CD4-positive, alpha-beta T cell (primary cell): ENCODE measurements around the gene BTNL9. TPM values are rescaled to one million over a fixed set of nuclear protein-coding genes. Genes with fewer than 3 reads are reported as not detected.

Source experiments
- ATAC-seq: fragments of 200-7000 bp; cut with Tn5 transposase; one replicate; pipeline ENCODE4 v1.10.0; 2022; ENCODE audit warnings: mild to moderate bottlenecking; ENCODE audit not compliant: poor library complexity
- CTCF ChIA-PET: fragments of 350-600 bp; sonication (Branson Sonifier 250); formaldehyde crosslinking; loops from one replicate; lab custom pipeline; 2021; ENCODE audit warnings: antibody characterized with exemption, inconsistent platforms; lab: Charles Lee
- POLR2A ChIA-PET: fragments of 350-600 bp; sonication (Branson Sonifier 250); formaldehyde crosslinking; loops from one replicate; lab custom pipeline; 2021; ENCODE audit warnings: antibody characterized with exemption, inconsistent platforms; lab: Charles Lee
- DNase-seq, 14 experiments: peaks; one replicate each; pipeline ENCODE4 v3.0.0-alpha.2; 2013 to 2020; ENCODE audit warnings: mixed read lengths in 2 of 14
- H3K27ac ChIP-seq, 2 donors: one replicate each; pipeline versions ENCODE4 v1.5.1 to v1.7.0; 2013; ENCODE audit warnings: low read length in 2 of 2, low read depth in 1 of 2, mild to moderate bottlenecking in 1 of 2
- H3K27me3 ChIP-seq, 2 experiments: 1 replicate in 1 of 2; 2 replicates in 1 of 2; pipeline versions ENCODE4 v1.6.1 to v1.7.0; 2013; ENCODE audit warnings: low read length in 2 of 2, control low read depth in 1 of 2, mild to moderate bottlenecking in 1 of 2, moderate library complexity in 1 of 2; ENCODE audit not compliant: insufficient read depth in 2 of 2, control insufficient read depth in 1 of 2
- H3K36me3 ChIP-seq: one replicate; pipeline ENCODE4 v1.6.1; 2013; ENCODE audit warnings: low read length, control low read depth; ENCODE audit not compliant: insufficient read depth
- H3K4me1 ChIP-seq: one replicate; pipeline ENCODE4 v1.6.1; 2013; ENCODE audit warnings: low read length, control low read depth; ENCODE audit not compliant: insufficient read depth
- H3K4me3 ChIP-seq: one replicate; pipeline ENCODE4 v1.5.1; 2013; ENCODE audit warnings: mild to moderate bottlenecking, low read length, moderate library complexity
- H3K9me3 ChIP-seq, 2 experiments: 1 replicate in 1 of 2; 2 replicates in 1 of 2; pipeline versions ENCODE4 v1.6.1 to v1.7.0; 2013; ENCODE audit warnings: low read length in 2 of 2, mild to moderate bottlenecking in 2 of 2, control low read depth in 1 of 2, moderate library complexity in 1 of 2; ENCODE audit not compliant: control insufficient read depth in 1 of 2, insufficient read depth in 1 of 2
- H3K27ac Mint-ChIP-seq: one replicate; pipeline ENCODE4 v1.8.0; 2020; ENCODE audit warnings: mixed read lengths
- H3K27me3 Mint-ChIP-seq: one replicate; pipeline ENCODE4 v1.8.0; 2021; ENCODE audit warnings: mixed read lengths
- H3K36me3 Mint-ChIP-seq: one replicate; pipeline ENCODE4 v1.8.0; 2021; ENCODE audit warnings: low read depth, mixed read lengths
- H3K4me1 Mint-ChIP-seq: one replicate; pipeline ENCODE4 v1.8.0; 2021; ENCODE audit warnings: low read depth, mixed read lengths
- H3K4me3 Mint-ChIP-seq: one replicate; pipeline ENCODE4 v1.8.0; 2020; ENCODE audit warnings: mild to moderate bottlenecking, mixed read lengths
- H3K9me3 Mint-ChIP-seq: one replicate; pipeline ENCODE4 v1.8.0; 2020; ENCODE audit warnings: mixed read lengths
- CTCF ChIP-seq: fragments of 200-600 bp; IDR thresholded peaks from one replicate; pipeline ENCODE4 v1.8.0; 2022; ENCODE audit warnings: antibody characterized with exemption, mild to moderate bottlenecking
- intact Hi-C, 2 experiments: fragments of 100-400 bp; cut with DNase I in 1 of 2; cut with micrococcal nuclease in 1 of 2; formaldehyde crosslinking; loops; one replicate each; pipeline versions ENCODE4 v1.15.1 to v1.9.0; 2023 to 2025; cut with DNase I, micrococcal nuclease
- total RNA-seq, 174 experiments: library from RNA in 2 of 174; stranded (reverse) in 2 of 174; gene quantifications; one replicate each; pipeline ENCODE4 v1.2.3 and lab custom pipeline; 2021 to 2026

Gene BTNL9
- total RNA-seq, 2 experiments from 2014 or later, result not detected

GRCh38 chr5:181042722-181043121, 2.7 kb downstream of the BTNL9 start:
- Mint-ChIP-seq H3K4me1 (no peaks in the 10 kb centered on the region), H3K9me3 (no peaks in the 10 kb centered on the region), H3K27me3 (peaks cover 39% of the 10 kb centered on the region), H3K36me3 (no peaks in the 10 kb centered on the region), H3K4me3 (no peak overlapping the region), H3K27ac (no peak overlapping the region)
- Histone ChIP-seq H3K9me3 (peaks cover 0 to 6% of the 10 kb centered on the region in 2 experiments), H3K4me3 (no peak overlapping the region), H3K27me3 (peaks cover 34 to 41% of the 10 kb centered on the region in 2 experiments), H3K4me1 (no peaks in the 10 kb centered on the region), H3K36me3 (no peaks in the 10 kb centered on the region), H3K27ac (no peak overlapping the region)
- DNase-seq (no peak), ATAC-seq (no peak)
- POLR2A ChIA-PET, result no interaction called here
- intact Hi-C loops, result no loop called here
- TF ChIP-seq CTCF, result no peak
- CTCF ChIA-PET, result no interaction called here

- no peak overlapping the region for H3K27ac ChIP-seq
- no peaks in the 10 kb centered on the region for H3K9me3 Mint-ChIP-seq
- H3K27ac Mint-ChIP-seq, result no peak overlapping the region
- no peak overlapping the region for H3K4me3 ChIP-seq
- DNase-seq (no peak), ATAC-seq (no peak)
- TF ChIP-seq CTCF, result no peak
- no peaks in the 10 kb centered on the region for H3K36me3 ChIP-seq
- H3K4me1 Mint-ChIP-seq, result no peaks in the 10 kb centered on the region
- peaks cover 39 to 48% of the 10 kb centered on the region in 2 experiments for H3K27me3 ChIP-seq
- CTCF ChIA-PET, result no interaction called here
- no peaks in the 10 kb centered on the region for H3K4me1 ChIP-seq
- peaks cover 0 to 13% of the 10 kb centered on the region in 2 experiments for H3K9me3 ChIP-seq
- H3K27me3 Mint-ChIP-seq, result peaks cover 32% of the 10 kb centered on the region
- POLR2A ChIA-PET, result no interaction called here
- no peaks in the 10 kb centered on the region for H3K36me3 Mint-ChIP-seq
- H3K4me3 Mint-ChIP-seq, result no peak overlapping the region
- intact Hi-C loops, result no loop called here
These were observed 3.4 kb downstream of the BTNL9 start for GRCh38 chr5:181043285-181044092.

GRCh38 chr5:181044093-181044599, 4.1 kb downstream of the BTNL9 start:
- Mint-ChIP-seq H3K4me3 (no peak overlapping the region), H3K27me3 (peaks cover 32% of the 10 kb centered on the region), H3K36me3 (no peaks in the 10 kb centered on the region), H3K4me1 (no peaks in the 10 kb centered on the region), H3K27ac (no peak overlapping the region), H3K9me3 (no peaks in the 10 kb centered on the region)
- intact Hi-C loops, result no loop called here
- DNase-seq (no peak), ATAC-seq (no peak)
- TF ChIP-seq CTCF, result no peak
- POLR2A ChIA-PET, result no interaction called here
- CTCF ChIA-PET, result no interaction called here
- H3K4me3 ChIP-seq, result no peak overlapping the region
- peaks cover 0 to 13% of the 10 kb centered on the region in 2 experiments for H3K9me3 ChIP-seq
- H3K27me3 ChIP-seq, result peaks cover 37 to 52% of the 10 kb centered on the region in 2 experiments
- H3K36me3 ChIP-seq, result no peaks in the 10 kb centered on the region
- no peaks in the 10 kb centered on the region for H3K4me1 ChIP-seq
- H3K27ac ChIP-seq, result no peak overlapping the region
